Fibroblast of gingiva (primary cell): ENCODE data around the gene WDR62.
A peak's percentile ranks its signal among the peaks of the same experiment; 100 is the strongest.

Experiments
- DNase-seq: peaks from one replicate; pipeline ENCODE4 v3.0.0-alpha.2; 2011; ENCODE audit warnings: low read depth

WDR62 gene

DNA sequence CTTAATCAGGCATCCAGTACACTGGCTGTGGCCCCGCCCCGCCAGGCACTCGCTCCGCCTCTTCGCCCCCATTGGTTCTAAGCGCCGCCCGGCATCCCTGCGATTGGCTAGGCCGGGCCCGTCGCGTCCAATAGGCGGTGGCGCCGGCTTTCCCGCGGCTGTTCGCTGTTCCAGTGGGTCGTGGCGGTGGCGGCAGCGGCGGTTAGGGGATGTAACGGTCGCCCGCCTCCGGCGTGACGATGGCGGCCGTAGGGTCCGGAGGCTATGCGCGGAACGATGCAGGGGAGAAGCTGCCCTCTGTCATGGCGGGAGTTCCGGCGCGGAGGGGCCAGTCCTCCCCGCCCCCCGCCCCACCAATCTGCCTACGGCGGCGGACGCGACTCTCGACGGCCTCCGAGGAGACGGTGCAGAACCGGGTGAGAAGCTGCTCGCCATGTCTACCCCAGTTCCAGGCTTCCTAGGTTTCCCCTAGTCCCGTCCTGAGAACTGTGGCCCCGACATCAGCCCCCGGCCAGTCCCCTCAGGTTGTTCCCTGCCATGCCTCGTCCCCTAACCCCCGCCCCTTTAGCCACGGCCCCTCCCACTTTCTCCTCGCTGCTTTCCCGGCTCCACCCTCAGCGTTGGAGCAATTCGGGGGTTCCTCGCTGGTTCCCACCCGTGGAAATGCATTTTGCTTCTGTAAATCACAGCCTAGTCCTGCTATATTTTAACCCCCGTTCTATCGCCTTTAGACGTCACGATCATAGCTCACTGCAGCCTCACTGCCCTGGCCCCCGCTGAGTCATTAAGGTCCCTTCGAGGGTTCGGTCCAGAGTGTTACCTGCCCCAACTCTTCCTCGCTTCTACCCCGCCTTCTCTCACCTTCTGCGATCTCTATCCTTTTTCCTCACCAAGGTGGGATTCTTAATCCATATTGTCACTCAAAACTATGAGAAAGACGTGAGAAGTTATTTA is at the start of gene WDR62:
Gene WDR62 (plus strand): TSS at position 165 of the 954 bp plus-strand sequence. CDS start 75 bp downstream, at position 240.
- peak; percentile 89 for DNase-seq

DNA sequence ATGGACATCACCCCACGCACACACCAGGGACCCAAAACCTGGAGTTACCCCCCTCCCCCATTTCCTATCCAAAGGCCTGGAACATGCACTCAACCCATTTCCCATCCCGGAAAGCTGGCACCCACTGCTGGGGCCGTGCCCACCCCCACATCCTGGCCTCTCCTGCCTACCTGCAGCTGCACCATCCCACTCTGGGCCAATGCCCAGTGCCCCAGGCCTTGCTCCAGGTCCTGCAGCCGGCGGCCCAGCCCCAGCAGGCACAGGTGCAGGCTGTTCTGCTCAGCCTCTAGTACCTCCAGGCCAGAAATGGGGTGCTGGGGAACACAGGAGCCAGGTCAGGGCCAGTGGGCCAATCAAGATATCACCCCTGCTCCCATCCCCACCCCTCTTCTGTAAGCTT is 47.7 kb upstream of the WDR62 start:
- DNase-seq: no peak

DNA sequence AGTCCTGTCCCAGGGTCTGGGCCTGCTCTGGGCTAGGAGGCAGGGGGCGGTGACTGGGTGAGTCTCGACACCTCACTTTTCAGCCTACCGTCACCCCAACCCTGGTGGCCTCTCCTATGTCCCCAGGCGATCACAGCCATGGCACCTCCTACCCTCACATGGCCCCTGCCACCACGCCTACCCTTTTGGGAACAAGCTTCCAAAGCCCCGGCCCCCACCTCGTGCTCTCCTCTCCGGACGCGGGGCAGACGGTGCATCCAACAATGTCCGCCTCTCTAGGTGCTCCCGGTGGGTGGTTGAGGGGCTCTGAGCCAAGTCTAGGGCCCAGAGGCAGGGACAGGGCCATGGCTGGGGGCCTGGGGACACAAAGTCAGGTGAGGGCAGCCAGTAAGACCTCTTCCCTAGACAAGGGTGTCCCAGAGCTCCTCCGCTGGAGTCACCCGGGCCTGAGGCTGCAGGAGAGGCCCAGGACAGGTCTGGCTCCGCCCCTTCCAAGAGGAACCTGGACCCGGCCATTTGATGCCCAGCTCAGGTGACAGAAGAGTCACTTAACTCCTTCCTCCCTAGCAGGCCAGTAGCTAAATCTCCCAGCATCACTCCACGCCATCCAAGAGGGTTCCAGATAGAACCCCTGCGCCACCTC is 46.2 kb upstream of the WDR62 start, which contains the start of gene SYNE4:
Gene SYNE4 (minus strand): TSS at position 478 of the 643 bp plus-strand sequence. CDS start 132 bp downstream, at position 346.
- no peak for DNase-seq

DNA sequence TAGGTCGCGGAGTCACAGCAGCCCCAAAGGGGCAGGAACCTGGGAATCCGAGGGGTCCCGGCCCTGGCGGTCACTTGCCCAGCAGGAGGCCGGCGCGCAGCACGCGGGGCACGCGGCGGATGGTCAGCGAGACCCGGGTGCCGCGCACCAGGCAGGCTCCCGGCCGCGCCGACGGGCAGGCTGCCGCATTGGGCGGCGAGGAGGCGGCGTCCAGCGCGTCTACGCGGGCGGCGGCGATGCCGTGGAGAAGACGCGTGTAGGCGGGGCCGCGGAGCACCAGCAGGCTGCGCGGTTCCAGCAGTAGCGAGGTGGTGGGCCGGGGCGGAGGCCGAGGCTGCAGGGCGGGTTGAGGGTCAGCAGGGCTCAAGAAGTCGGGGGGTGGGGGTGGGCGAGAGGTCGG is 45.5 kb upstream of the WDR62 start:
- DNase-seq: peak; percentile 67

DNA sequence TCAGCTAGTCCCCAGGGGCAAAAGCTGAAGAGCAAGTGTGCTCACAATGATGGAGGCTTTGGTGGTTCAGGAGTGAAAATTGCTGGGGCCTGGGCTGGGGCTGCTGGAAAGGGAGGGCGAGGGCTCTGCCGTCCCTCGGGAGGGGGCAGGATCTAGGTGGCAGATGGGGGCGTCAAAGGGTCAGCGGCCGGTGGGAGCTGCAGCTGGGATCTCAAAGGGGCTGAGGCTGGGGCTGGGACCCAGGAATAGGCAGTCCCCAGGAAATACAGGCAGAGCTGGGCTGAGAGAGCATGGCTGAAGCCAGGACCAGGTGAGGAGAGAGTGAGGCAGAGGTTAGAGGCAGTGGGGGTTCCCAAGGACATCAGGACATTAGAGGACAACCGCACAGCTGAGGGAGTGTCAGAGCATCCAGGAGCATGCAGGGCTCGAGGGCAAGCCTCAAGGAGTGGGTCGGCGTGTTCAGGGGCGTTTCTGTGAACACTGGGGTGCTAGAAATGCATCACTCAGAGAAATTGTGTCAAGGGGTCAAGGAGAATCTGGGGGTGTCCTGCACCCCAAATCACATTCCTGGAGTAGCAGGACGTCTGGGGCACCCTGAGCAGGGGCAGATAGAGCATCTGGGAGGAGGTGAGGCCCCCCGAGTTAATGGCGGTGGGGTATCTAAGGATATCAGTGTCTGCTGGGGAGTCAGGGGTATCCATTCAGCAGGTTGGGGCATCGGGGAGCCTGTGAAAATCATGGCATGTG is 44.9 kb upstream of the WDR62 start:
- DNase-seq: no peak

DNA sequence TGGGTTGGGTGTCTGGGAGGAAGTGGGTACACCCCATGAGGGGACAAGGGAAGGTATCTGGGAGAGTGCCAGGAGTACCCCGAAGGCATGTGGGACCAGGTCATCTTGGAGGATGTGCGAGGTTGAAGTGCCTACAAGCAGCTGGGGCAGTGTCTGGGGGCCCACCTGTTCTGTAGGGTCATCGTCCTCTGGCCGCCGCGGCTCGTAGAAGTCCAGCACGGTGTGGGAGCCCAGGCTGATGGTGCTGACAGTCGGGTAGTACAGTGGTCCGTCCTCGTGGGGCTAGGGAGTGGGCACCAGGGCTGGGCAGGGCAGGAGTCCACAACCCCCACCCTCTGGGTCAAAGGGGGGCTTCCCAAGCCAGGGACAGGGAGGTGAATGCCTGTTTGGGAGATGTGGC is 44.3 kb upstream of the WDR62 start:
- no peak for DNase-seq

DNA sequence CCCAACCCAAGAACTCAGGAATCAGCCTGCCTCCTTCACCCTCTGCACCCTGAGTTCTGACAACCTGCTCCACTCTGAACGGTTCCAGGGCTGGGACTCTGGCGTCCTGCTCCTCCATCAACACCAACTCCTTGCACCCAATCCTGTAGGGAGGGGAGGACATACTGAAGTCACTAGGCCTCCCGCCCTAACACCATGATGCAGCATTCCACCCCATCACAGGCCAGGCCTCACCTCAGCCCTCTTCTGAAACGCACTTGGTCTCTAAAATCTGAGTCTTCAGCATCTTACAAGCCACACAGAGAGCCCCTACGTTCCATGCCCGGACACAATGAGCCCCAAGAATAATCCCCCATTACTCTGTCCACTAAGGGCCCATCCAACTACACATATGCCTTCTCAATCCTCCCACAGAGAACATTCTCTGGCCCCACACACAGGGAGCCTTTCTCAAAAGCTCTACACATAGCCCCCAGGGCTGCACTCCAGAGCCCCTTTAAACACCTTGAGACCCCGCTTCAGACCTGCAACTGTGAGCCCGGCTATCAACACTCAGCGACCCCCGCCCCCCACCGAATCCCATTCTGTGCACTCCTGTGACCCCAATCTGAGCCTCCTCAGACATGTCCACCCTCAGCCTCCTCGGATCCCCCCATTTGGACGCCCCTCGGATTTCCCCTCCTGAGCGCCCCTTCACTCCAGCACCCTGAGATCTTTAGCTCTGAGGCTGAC is 41.3 kb upstream of the WDR62 start:
- no peak for DNase-seq

DNA sequence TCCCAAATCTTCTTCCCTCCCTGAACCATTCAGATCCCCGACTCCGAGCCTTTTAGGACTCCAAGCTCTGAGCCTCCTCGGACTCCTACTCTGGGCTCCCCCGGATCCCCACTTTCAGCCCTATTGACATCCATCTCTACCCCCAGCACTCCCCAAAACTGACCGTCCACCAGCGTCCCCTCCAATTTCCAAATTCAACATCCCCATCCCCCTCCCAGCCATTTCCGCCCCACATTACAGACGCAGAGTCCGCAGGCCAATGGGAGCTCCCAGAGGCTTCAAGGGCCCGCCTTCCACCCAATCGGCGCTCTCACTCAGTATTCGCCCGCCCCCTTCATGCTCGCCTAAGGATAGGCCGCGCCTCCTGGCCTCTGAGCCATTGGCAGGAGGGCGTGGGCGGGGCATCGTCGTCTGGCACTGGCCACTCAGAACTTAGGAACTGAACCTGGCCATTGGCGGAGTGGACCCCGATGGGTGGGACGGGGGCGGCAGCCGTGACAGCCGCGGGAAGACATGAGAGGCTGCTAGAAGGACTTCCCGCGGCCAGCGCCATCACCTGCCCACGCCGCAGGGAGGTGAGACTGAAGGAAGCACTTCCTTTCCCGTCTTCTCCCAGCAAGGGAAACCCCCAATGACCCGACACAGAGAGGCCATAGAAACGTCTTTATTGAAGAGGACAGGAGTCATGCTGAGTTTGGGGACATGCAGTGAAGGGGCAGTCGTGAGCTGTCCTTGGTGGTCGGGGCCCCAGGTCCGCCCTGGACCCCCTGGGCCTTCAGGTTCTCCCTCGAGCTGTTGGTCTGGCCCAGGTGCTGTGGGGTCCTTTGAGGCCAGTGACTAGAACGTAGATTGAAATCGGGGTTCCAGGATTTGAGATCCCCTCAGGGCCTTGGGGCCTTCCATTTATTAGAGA is 40.4 kb upstream of the WDR62 start, which contains the start of gene ALKBH6:
Gene ALKBH6 (minus strand): TSS at position 202 of the 913 bp plus-strand sequence. CDS start 816 bp downstream, outside the sequence.
- DNase-seq: peak; percentile 98

DNA sequence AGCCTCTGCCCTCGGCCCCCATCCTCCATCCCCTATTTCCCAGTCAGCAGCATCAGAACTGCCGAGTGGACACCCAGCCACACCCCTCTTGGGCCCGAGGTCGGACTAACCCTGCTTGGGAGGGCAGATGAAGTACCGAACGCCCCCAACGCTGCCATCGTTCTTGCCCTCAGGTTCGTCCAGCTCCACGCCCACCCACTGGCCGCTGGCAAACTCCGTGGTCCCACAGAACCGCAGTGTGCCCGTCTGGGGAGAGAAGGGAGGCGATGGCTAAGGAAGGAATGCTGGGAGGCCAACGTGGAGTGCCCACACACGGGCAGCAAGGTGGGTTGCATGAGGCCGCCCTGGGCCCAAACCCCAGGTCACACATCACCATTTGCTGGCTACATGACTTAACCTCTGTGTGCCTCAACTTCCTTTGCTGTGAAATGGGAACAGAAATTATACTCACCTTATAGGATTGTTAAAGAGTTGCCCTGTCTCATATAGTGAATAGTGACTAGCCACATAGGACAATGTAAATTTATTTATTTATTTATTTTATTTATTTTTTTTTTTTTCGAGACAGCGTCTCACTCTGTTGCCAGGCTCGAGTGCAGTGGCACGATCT is 35.5 kb upstream of the WDR62 start:
- no peak for DNase-seq

DNA sequence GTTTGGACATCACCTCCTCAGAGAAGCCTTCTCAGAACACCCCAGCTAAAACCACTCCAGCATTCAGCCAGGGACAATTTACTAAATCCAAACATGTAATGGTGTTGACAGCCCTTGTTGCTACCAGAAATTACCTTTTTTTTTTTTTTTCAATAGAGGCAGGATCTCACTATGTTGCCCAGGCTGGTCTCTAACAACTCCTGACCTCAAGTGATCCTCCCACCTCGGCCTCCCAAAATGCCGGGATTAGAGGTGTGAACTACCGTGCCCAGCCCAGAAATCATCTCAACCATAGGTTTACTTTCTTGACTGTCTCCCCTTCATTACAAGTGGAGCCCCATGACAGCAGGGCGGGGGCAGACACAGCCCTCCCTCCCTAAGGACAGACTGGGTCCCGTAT is 31.3 kb upstream of the WDR62 start:
- no peak for DNase-seq

DNA sequence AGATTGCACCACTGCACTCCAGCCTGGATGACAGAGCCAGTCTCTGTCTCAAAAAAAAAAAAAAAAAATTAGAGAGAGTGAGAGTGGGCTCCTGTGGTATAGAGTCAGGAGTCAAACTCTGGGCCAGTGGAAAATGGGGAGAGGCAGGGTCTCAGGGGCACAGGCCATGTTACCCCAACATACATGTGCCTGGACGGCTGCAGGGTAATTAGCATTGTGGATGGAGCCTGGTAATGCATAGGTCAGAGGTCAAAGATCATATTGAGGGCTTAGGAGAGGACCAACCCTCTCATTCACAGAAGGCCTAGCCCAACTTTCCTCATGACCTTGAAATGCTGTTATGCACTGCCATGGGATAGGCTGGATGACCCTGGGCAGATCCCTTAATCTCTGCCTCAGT is 29.2 kb upstream of the WDR62 start:
- DNase-seq: no peak

DNA sequence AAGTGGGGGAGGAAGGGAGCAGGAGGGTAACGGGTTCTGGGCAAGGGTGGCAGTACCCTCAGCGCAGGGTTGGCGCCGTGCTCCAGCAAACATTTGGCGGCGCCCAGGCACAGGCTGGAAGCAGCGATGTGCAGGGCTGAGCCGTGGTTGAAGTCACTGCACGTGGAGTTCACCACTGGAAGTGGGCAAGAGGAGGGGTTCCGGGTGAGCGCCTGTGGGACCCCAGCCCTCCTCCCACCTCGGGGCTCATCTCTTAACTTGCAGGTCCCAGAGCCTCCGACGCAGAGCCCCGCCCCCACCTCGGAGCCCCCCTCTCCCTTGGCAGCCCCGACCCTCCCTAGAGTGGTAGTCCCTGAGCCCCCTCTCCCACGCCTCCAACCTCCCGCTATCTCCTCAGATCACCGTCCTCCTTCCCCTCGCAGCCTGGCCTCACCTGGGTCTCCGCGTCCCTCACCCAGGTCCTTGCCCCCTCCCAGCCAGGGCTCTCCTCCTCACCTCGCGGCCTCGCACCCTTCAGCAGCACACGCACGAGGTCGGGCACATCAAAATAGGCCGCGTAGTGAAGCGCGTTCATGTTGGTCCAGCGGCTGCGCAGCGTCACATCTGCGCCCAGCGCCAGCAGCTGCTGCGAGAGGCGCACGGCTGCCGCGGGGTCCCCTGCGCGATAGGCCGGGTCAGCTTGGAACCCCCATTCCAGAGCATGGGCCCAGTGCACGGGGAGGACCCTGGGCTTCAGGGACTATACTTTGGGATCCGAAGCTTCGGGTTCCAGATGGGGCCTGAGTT is 28.4 kb upstream of the WDR62 start:
- no peak for DNase-seq

DNA sequence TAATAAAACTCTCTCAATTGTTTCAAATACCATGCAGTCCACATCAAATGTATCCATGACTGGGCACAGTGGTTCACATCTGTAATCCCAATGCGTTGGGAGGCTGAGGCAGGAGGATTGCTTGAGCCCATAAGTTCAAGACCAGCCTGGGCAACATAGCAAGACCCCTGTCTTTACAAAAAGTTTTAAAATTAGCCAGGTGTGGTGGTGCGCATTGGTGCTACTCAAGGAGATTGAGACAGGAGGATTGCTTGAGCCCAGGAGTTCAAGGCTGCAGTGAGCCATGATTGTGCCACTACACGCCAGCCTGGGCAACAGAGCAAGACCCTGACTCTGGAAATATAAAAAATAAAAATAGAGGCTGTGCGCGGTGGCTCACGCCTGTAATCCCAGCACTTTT is 27.0 kb upstream of the WDR62 start:
- no peak for DNase-seq

DNA sequence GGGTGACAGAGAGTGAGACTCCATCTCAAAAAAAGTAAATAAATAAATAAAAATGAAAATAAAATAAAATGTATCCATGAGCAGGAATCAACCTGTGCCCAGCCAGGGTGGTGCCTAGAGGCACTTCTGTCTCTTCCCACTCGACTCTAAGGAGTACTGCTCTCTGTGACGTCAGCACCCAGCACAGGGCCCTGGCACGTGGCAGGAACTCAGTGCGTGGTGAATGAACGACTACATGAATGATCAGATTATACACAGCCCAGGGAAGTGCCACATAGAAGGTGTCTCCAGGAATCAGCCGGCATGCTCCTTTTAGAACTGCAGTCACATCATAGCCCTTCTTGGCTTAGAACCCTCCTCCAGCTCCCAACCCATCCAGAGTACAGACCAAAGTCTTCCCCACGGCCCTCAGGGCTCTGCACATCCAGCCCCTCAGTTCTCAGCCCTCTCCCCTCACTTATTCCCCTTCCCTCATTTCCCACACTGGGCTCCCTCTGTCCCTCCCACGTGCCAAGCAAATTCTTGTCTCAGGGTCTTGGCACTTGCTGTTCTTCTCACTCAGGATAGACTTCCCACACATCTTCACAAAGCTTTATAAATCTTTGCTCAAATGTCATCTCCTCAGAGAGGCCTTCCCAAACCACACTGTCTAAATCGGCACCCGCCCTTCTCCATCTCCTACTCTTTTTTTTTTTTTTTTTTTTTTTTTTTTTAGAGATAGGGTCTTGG is 26.2 kb upstream of the WDR62 start:
- no peak for DNase-seq

DNA sequence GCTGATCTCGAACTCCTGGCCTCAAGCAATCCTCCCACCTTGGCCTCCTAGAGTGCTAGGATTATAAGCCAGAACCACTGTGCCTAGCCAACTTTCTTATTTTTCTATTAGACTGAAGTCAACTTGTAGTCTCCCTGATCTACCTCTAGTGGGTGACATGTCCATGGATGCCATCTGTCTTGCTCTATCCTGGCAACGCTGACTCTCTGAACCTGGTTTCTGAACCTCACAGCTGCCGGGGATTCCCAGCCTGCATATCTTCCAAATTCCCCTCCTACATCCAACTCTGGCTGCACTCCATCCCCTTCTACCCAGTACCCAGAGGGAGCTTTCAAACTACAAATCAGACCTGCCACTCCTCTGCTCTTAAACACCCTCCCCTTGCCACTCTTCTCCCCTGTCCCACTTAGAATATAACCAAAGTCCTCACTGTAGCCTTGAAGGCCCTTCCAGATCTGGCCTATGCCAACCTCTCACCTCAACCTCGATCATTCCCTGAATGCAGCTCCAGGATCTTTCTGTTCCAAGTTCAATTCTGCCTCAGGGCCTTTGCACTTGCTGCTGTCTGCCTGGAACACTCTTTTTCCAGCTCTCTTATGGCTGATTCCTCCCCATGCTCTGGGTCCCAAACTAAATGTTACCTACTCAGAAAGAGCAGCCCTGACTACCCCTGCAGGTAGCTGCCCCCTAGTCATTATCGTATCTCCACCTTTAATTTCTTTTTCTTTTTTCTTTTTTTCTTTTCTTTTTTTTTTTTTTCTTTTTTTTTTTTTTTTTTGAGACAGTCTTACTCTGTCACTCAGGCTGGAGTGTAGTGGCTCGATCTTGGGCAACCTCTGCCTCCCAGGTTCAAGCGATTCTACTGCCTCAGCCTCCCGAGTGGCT is 24.2 kb upstream of the WDR62 start:
- DNase-seq: peak; percentile 66

DNA sequence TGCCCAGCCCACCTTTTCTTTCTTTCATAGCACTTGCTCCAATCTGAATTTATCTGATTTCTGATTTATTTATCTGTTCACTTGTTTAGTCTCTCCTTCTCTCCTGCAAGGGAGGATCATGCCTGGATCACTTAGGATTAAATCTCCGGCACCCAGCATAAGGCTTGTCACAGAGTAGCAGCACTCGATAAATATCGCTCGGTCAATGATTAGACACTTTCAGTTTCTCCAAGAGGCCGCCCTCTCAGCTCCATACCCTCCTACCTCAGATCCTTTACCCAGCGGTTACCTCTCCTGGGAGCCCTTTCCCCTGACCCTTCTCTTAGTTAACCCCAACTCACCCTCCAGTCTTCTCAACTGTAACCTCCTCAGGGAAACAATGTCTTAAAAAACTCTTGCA is 23.4 kb upstream of the WDR62 start:
- no peak for DNase-seq

DNA sequence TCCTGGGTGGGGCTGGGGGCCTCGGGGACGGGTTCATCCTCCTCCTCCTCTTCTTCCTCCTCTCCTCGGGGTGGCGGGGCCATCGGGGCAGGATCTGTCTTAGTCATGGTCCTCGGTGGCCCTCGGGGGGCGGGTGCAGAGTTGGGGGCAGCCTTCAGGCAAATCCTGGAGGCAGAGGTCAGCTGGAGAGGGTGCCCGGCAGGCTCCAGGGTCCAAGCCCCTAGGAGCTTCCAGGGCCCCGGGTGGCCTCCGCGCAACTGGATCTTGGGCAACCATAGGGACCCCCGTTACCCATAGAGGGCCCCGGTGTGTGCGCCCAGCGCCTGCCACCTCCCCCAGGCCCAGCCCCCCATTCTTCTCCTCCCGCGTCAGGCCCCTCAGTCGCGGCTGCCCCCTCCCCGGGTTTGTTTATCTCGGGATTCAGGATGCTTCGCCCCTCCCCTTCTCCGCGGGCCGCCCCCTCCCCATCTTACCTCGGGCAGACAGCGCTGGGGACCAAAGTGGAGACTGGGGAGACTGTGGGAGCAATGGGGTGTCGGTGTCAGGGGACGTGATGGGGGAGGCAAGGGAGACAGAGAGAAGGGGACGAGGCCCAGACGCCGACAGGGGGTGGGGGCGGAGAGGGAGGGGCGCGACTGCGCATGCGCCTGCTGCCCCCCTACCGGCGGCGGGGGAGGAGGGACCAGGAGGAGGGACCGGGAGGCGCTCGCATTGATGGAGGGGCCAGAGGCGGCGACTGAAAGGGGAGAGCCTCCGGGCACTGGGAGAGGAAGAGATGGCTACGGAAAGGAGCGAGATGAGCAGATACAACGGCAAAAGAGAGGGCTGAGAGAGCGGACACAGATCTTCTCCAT is 22.2 kb upstream of the WDR62 start, which contains the start of gene CLIP3:
Gene CLIP3 (minus strand): TSS at position 623 of the 854 bp plus-strand sequence. CDS start 516 bp downstream, at position 107.
- peak; percentile 72 for DNase-seq
